ENCODE data around the gene TYROBP. TPM values are rescaled to one million over a fixed set of nuclear protein-coding genes. Genes with fewer than 3 reads are reported as not detected.

The TYROBP gene
- total and polyA plus RNA-seq, 4 donors, result 26.8 to 89.6 (median 40.7) TPM

- peak overlapping the region in 1 of 3 donors; percentile 61 for H3K4me3 ChIP-seq (ENCODE audit: low read depth in 1 of 3, low read length in 3 of 3)
- WGBS, result 94% methylated on average over 13 of the region's 13 CpGs
- peaks cover 0 to 4% (median 2%) of the 10 kb centered on the region in 4 donors for H3K4me1 ChIP-seq (ENCODE audit: control insufficient read depth in 4 of 4, insufficient read depth in 4 of 4, low read length in 3 of 4)
- H3K9ac ChIP-seq (ENCODE audit: low read depth in 1 of 2, low read length in 2 of 2), result peak overlapping the region in 1 of 2 donors; percentile 70
- no peak for DNase-seq (ENCODE audit: low spot score)
- no peaks in the 10 kb centered on the region for H3K9me3 ChIP-seq (ENCODE audit: control insufficient read depth in 4 of 4, low read length in 3 of 4)
- peak overlapping the region in 1 of 2 donors; percentile 91 for H3K27ac ChIP-seq (ENCODE audit: low read depth in 1 of 2, low read length in 2 of 2)
- no peaks in the 10 kb centered on the region for H3K27me3 ChIP-seq (ENCODE audit: control insufficient read depth in 4 of 4, insufficient read depth in 4 of 4, low read length in 3 of 4)
- no peak for TF ChIP-seq RXRA (IDR thresholded peaks at IDR 0.05)
- no peak for TF ChIP-seq HNF4A (conservative IDR thresholded peaks at IDR 0.05)
- no peak for TF ChIP-seq YY1 (IDR thresholded peaks at IDR 0.05)
- no peak for TF ChIP-seq JUND (IDR thresholded peaks at IDR 0.05)
- TF ChIP-seq FOXA2 (IDR thresholded peaks at IDR 0.05), result no peak
- no peak for TF ChIP-seq ATF3 (IDR thresholded peaks at IDR 0.05)
- TF ChIP-seq CTCF (IDR thresholded peaks at IDR 0.05; ENCODE audit: low read depth, low read length, missing input control), result no peak
- TF ChIP-seq EGR1 (IDR thresholded peaks at IDR 0.05; ENCODE audit: low read depth in 2 of 2), result no peak
- no peak for TF ChIP-seq RAD21 (IDR thresholded peaks at IDR 0.05)
- TF ChIP-seq TAF1 (conservative IDR thresholded peaks at IDR 0.05), result no peak
- TF ChIP-seq NR2F2 (IDR thresholded peaks at IDR 0.05), result no peak
- no peak for TF ChIP-seq GABPA (IDR thresholded peaks at IDR 0.05 in 1 of 2, conservative IDR thresholded peaks at IDR 0.05 in 1 of 2)
- no peak for TF ChIP-seq HNF4G (IDR thresholded peaks at IDR 0.05)
- TF ChIP-seq FOXA1 (IDR thresholded peaks at IDR 0.05), result no peak
- no peak for TF ChIP-seq SP1 (IDR thresholded peaks at IDR 0.05)
- TF ChIP-seq, protein P1, sequence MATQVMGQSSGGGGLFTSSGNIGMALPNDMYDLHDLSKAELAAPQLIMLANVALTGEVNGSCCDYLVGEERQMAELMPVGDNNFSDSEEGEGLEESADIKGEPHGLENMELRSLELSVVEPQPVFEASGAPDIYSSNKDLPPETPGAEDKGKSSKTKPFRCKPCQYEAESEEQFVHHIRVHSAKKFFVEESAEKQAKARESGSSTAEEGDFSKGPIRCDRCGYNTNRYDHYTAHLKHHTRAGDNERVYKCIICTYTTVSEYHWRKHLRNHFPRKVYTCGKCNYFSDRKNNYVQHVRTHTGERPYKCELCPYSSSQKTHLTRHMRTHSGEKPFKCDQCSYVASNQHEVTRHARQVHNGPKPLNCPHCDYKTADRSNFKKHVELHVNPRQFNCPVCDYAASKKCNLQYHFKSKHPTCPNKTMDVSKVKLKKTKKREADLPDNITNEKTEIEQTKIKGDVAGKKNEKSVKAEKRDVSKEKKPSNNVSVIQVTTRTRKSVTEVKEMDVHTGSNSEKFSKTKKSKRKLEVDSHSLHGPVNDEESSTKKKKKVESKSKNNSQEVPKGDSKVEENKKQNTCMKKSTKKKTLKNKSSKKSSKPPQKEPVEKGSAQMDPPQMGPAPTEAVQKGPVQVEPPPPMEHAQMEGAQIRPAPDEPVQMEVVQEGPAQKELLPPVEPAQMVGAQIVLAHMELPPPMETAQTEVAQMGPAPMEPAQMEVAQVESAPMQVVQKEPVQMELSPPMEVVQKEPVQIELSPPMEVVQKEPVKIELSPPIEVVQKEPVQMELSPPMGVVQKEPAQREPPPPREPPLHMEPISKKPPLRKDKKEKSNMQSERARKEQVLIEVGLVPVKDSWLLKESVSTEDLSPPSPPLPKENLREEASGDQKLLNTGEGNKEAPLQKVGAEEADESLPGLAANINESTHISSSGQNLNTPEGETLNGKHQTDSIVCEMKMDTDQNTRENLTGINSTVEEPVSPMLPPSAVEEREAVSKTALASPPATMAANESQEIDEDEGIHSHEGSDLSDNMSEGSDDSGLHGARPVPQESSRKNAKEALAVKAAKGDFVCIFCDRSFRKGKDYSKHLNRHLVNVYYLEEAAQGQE (IDR thresholded peaks at IDR 0.05), result no peak
- TF ChIP-seq MAX (IDR thresholded peaks at IDR 0.05), result no peak
- TF ChIP-seq, protein P2, sequence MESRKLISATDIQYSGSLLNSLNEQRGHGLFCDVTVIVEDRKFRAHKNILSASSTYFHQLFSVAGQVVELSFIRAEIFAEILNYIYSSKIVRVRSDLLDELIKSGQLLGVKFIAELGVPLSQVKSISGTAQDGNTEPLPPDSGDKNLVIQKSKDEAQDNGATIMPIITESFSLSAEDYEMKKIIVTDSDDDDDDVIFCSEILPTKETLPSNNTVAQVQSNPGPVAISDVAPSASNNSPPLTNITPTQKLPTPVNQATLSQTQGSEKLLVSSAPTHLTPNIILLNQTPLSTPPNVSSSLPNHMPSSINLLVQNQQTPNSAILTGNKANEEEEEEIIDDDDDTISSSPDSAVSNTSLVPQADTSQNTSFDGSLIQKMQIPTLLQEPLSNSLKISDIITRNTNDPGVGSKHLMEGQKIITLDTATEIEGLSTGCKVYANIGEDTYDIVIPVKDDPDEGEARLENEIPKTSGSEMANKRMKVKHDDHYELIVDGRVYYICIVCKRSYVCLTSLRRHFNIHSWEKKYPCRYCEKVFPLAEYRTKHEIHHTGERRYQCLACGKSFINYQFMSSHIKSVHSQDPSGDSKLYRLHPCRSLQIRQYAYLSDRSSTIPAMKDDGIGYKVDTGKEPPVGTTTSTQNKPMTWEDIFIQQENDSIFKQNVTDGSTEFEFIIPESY (IDR thresholded peaks at IDR 0.05), result no peak
- peaks cover 3 to 15% (median 6%) of the 10 kb centered on the region in 4 donors for H3K36me3 ChIP-seq (ENCODE audit: control insufficient read depth in 4 of 4, insufficient read depth in 3 of 4, low read depth in 1 of 4, low read length in 3 of 4)
Measured at GRCh38 chr19:35897706-35898451, 10.2 kb downstream of the TYROBP start.
